PC-3 (cell line): ENCODE results near the gene P3H2.

Source experiments
- EZH2 ChIP-seq: fragments of 300-600 bp; sonication (generic); IDR thresholded peaks from one replicate; pipeline ENCODE4 v1.6.1; 2017; ENCODE audit warnings: antibody characterized with exemption, mild to moderate bottlenecking, low read length; ENCODE audit not compliant: unreplicated experiment
- EZH2phosphoT487 ChIP-seq: fragments of 300-600 bp; sonication (generic); IDR thresholded peaks from 2 replicates; pipeline ENCODE4 v1.6.1; 2018; ENCODE audit warnings: mild to moderate bottlenecking, antibody characterized with exemption, low read length, borderline replicate concordance
- TF ChIP-seq, protein P1 (sequence below): fragments of 300-600 bp; sonication (generic); conservative IDR thresholded peaks from 2 replicates; pipeline ENCODE4 v1.5.1; 2017; ENCODE audit warnings: antibody characterized with exemption, low read depth, mild to moderate bottlenecking, low read length

DNA sequence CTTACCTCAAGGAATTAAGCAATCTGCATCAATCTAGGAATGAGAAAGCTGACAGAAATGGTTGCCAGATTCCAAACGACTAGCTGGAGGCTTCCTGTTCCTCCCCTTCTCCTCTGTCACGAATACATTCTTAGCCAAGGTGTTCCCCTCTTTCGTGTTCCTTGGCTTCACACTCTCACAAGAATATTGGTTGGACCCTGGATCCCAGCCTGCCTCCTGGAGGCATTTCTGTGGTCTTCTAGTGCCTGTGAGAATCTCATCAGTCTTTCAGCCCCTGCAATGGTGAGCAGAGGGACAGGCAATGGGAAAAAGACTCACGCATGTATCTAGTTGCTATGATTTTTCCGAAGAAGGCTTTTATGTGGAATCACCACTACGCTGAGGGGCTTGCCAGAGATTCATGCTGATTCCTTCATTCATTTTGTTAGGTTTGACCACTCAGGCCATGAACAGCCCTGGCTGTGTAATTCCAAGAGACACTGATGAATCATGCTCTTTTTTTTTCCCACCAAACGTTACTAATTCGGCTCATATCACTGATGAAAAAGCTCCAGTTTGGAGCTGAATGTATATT, 1.6 kb upstream of the P3H2 start:
- TF ChIP-seq, protein P1, sequence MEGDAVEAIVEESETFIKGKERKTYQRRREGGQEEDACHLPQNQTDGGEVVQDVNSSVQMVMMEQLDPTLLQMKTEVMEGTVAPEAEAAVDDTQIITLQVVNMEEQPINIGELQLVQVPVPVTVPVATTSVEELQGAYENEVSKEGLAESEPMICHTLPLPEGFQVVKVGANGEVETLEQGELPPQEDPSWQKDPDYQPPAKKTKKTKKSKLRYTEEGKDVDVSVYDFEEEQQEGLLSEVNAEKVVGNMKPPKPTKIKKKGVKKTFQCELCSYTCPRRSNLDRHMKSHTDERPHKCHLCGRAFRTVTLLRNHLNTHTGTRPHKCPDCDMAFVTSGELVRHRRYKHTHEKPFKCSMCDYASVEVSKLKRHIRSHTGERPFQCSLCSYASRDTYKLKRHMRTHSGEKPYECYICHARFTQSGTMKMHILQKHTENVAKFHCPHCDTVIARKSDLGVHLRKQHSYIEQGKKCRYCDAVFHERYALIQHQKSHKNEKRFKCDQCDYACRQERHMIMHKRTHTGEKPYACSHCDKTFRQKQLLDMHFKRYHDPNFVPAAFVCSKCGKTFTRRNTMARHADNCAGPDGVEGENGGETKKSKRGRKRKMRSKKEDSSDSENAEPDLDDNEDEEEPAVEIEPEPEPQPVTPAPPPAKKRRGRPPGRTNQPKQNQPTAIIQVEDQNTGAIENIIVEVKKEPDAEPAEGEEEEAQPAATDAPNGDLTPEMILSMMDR = no peak
- TF ChIP-seq EZH2phosphoT487 (no peak), EZH2 (no peak)
